ENCODE data around the gene CBFA2T2.

- TF ChIP-seq, protein P1, sequence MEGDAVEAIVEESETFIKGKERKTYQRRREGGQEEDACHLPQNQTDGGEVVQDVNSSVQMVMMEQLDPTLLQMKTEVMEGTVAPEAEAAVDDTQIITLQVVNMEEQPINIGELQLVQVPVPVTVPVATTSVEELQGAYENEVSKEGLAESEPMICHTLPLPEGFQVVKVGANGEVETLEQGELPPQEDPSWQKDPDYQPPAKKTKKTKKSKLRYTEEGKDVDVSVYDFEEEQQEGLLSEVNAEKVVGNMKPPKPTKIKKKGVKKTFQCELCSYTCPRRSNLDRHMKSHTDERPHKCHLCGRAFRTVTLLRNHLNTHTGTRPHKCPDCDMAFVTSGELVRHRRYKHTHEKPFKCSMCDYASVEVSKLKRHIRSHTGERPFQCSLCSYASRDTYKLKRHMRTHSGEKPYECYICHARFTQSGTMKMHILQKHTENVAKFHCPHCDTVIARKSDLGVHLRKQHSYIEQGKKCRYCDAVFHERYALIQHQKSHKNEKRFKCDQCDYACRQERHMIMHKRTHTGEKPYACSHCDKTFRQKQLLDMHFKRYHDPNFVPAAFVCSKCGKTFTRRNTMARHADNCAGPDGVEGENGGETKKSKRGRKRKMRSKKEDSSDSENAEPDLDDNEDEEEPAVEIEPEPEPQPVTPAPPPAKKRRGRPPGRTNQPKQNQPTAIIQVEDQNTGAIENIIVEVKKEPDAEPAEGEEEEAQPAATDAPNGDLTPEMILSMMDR (IDR thresholded peaks at IDR 0.05): no peak
- no peak for TF ChIP-seq POLR2A (IDR thresholded peaks at IDR 0.05)
These were observed 15.6 kb upstream of the CBFA2T2 start for GRCh38 chr20:33474097-33474873.
